H1 (cell line): ENCODE measurements around the gene LYPD6B. TPM values are rescaled to one million over a fixed set of nuclear protein-coding genes. Genes with fewer than 3 reads are reported as not detected.

Source experiments
- CTCF ChIA-PET: fragments of 300-600 bp; sonication (Branson Sonifier 250); formaldehyde crosslinking; loops from one replicate; lab custom pipeline; 2021; ENCODE audit not compliant: partially characterized antibody; lab: Charles Lee
- POLR2A ChIA-PET: fragments of 300-600 bp; sonication (Branson Sonifier 250); formaldehyde crosslinking; loops from one replicate; lab custom pipeline; 2021; ENCODE audit warnings: inconsistent platforms; ENCODE audit not compliant: partially characterized antibody; lab: Charles Lee
- DNase-seq, 2 experiments: peaks; one replicate each; pipeline versions ENCODE4 v3.0.0 to v3.0.0-alpha.2; 2010 to 2022; ENCODE audit warnings: low spot score in 2 of 2, low read depth in 1 of 2, mixed read lengths in 1 of 2
- FAIRE-seq: peaks from 2 replicates; lab custom pipeline; 2011; peaks lifted over from hg19 to GRCh38; lab: Jason Lieb, UNC
- H2AFZ ChIP-seq: 2 replicates; pipeline ENCODE4 v1.8.1; 2012; ENCODE audit warnings: low read length, inconsistent platforms
- H2AK5ac ChIP-seq: 2 replicates; pipeline ENCODE4 v1.6.1; 2013; ENCODE audit warnings: low read depth, low read length
- H2BK120ac ChIP-seq: replicated peaks from 2 replicates; pipeline ENCODE3; 2013; ENCODE audit warnings: low read depth, low read length, inconsistent platforms
- H2BK12ac ChIP-seq: 2 replicates; pipeline ENCODE4 v1.6.1; 2013; ENCODE audit warnings: low read depth, low read length
- H2BK15ac ChIP-seq: 2 replicates; pipeline ENCODE4 v1.6.1; 2013; ENCODE audit warnings: low read length
- H2BK20ac ChIP-seq: 2 replicates; pipeline ENCODE4 v1.6.1; 2013; ENCODE audit warnings: low read length
- H2BK5ac ChIP-seq: 2 replicates; pipeline ENCODE4 v1.6.1; 2013; ENCODE audit warnings: low read depth, low read length
- H3K14ac ChIP-seq: 2 replicates; pipeline ENCODE4 v1.6.1; 2013; ENCODE audit warnings: inconsistent platforms; ENCODE audit not compliant: insufficient read length
- H3K18ac ChIP-seq: 2 replicates; pipeline ENCODE4 v1.6.1; 2013; ENCODE audit warnings: low read length; ENCODE audit errors: extremely low read depth
- H3K23ac ChIP-seq: 2 replicates; pipeline ENCODE4 v1.6.1; 2013; ENCODE audit warnings: inconsistent platforms; ENCODE audit not compliant: insufficient read length
- H3K23me2 ChIP-seq: 2 replicates; pipeline ENCODE4 v1.6.1; 2013; ENCODE audit warnings: low read depth, low read length
- H3K27ac ChIP-seq: 2 replicates; pipeline ENCODE4 v1.6.1; 2011; ENCODE audit warnings: low read depth, low read length, inconsistent platforms
- H3K27me3 ChIP-seq, 4 experiments: replicated peaks in 1 of 4; 1 replicate in 1 of 4; 2 replicates in 3 of 4; pipeline versions ENCODE4 v1.6.1 to v1.8.1; 2011 to 2013; ENCODE audit warnings: low read length in 3 of 4, mild to moderate bottlenecking in 3 of 4, inconsistent platforms in 2 of 4, mixed read lengths in 2 of 4, moderate library complexity in 1 of 4; ENCODE audit not compliant: control insufficient read depth in 3 of 4, insufficient read depth in 3 of 4; ENCODE audit errors: extremely low read depth in 1 of 4
- H3K36me3 ChIP-seq, 4 experiments: 2 replicates each; pipeline versions ENCODE4 v1.6.1 to v1.8.1; 2011 to 2013; ENCODE audit warnings: mild to moderate bottlenecking in 4 of 4, low read length in 3 of 4, moderate library complexity in 2 of 4, control low read depth in 1 of 4, inconsistent platforms in 1 of 4; ENCODE audit not compliant: insufficient read depth in 4 of 4, control insufficient read depth in 2 of 4
- H3K4ac ChIP-seq: replicated peaks from 2 replicates; pipeline ENCODE3; 2013; ENCODE audit warnings: low read length, low read depth, mixed read lengths, inconsistent platforms; ENCODE audit not compliant: insufficient read length
- H3K4me1 ChIP-seq, 4 experiments: replicated peaks in 1 of 4; 1 replicate in 1 of 4; 2 replicates in 3 of 4; pipeline versions ENCODE4 v1.6.1 to v1.8.1; 2011 to 2013; ENCODE audit warnings: low read length in 3 of 4, inconsistent platforms in 2 of 4, mixed read lengths in 1 of 4; ENCODE audit not compliant: insufficient read depth in 4 of 4, control insufficient read depth in 3 of 4
- H3K4me2 ChIP-seq, 2 experiments: 2 replicates each; pipeline versions ENCODE4 v1.6.1 to v1.8.1; 2011 to 2013; ENCODE audit warnings: low read depth in 2 of 2, low read length in 2 of 2, control low read depth in 1 of 2, inconsistent platforms in 1 of 2, mild to moderate bottlenecking in 1 of 2; ENCODE audit not compliant: insufficient read depth in 1 of 2
- H3K4me3 ChIP-seq, 4 experiments: fragments of 200-600, 300-600 bp in 1 of 4; sonication (generic), shearing (Covaris generic), sonication (Bioruptor Twin) in 1 of 4; 2 replicates each; pipeline versions ENCODE4 v1.5.1 to v1.8.1; 2011 to 2016; ENCODE audit warnings: low read length in 4 of 4, low read depth in 3 of 4, control low read depth in 2 of 4, inconsistent platforms in 2 of 4, mild to moderate bottlenecking in 2 of 4, mixed read lengths in 1 of 4, moderate library complexity in 1 of 4; ENCODE audit not compliant: insufficient read depth in 2 of 4; ENCODE audit errors: extremely low read depth in 1 of 4
- H3K56ac ChIP-seq: replicated peaks from 2 replicates; pipeline ENCODE3; 2013; ENCODE audit warnings: low read depth, mild to moderate bottlenecking, mixed read lengths, low read length, inconsistent platforms; ENCODE audit not compliant: insufficient read length
- H3K79me1 ChIP-seq: 2 replicates; pipeline ENCODE4 v1.6.1; 2013; ENCODE audit warnings: low read depth, low read length, control low read depth
- H3K79me2 ChIP-seq, 2 experiments: 2 replicates each; pipeline versions ENCODE4 v1.6.1 to v1.8.1; 2012 to 2013; ENCODE audit warnings: low read length in 2 of 2, mild to moderate bottlenecking in 2 of 2, inconsistent platforms in 1 of 2; ENCODE audit not compliant: insufficient read depth in 2 of 2, control insufficient read depth in 1 of 2
- H3K9ac ChIP-seq, 4 experiments: replicated peaks in 1 of 4; 1 replicate in 1 of 4; 2 replicates in 3 of 4; pipeline versions ENCODE4 v1.6.1 to v1.8.1; 2011 to 2013; ENCODE audit warnings: low read depth in 3 of 4, low read length in 3 of 4, control low read depth in 2 of 4, mild to moderate bottlenecking in 2 of 4, moderate library complexity in 2 of 4, inconsistent platforms in 1 of 4; ENCODE audit errors: extremely low read depth in 1 of 4
- H3K9me3 ChIP-seq, 2 experiments: 2 replicates each; pipeline versions ENCODE4 v1.6.1 to v1.8.1; 2012 to 2013; ENCODE audit warnings: mild to moderate bottlenecking in 2 of 2, moderate library complexity in 2 of 2, control low read depth in 1 of 2, inconsistent platforms in 1 of 2, low read depth in 1 of 2, low read length in 1 of 2, mixed read lengths in 1 of 2; ENCODE audit not compliant: insufficient read depth in 2 of 2
- H4K20me1 ChIP-seq, 2 experiments: replicated peaks in 1 of 2; 2 replicates each; pipeline versions ENCODE3 to v1.8.1; 2011 to 2013; ENCODE audit warnings: inconsistent platforms in 2 of 2, low read length in 2 of 2, mild to moderate bottlenecking in 1 of 2; ENCODE audit not compliant: insufficient read depth in 2 of 2, control insufficient read depth in 1 of 2
- H4K5ac ChIP-seq: 2 replicates; pipeline ENCODE4 v1.6.1; 2013; ENCODE audit warnings: low read length, low read depth, mixed read lengths, inconsistent platforms; ENCODE audit not compliant: insufficient read length
- H4K8ac ChIP-seq: 2 replicates; pipeline ENCODE4 v1.8.0; 2013; ENCODE audit warnings: mild to moderate bottlenecking, moderate library complexity, low read length, inconsistent platforms; ENCODE audit not compliant: insufficient read depth; ENCODE audit errors: extremely low read depth
- H4K91ac ChIP-seq: replicated peaks from 2 replicates; pipeline ENCODE3; 2013; ENCODE audit warnings: low read length, mixed read lengths, inconsistent platforms; ENCODE audit not compliant: insufficient read length
- HDAC2 ChIP-seq, 2 experiments: fragments of 300-600 bp in 1 of 2; sonication (generic) in 1 of 2; IDR thresholded peaks; 2 replicates each; pipeline ENCODE4 v1.6.1; 2011 to 2012; ENCODE audit warnings: low read depth in 2 of 2, low read length in 2 of 2, mild to moderate bottlenecking in 2 of 2, moderate library complexity in 2 of 2, borderline replicate concordance in 1 of 2, inconsistent platforms in 1 of 2
- whole genome bisulfite sequencing, 2 experiments: shearing (Covaris generic) in 1 of 2; methylation state at CpG; one replicate each; pipeline versions ENCODE4 v1.1.6 to v1.1.7; 2013 to 2015; ENCODE audit warnings: low lambda C conversion rate in 2 of 2, mixed read lengths in 2 of 2, inconsistent platforms in 1 of 2, low coverage in 1 of 2, missing lambda C conversion rate in 1 of 2; ENCODE audit not compliant: insufficient replicate concordance in 2 of 2, insufficient coverage in 1 of 2, insufficient read length in 1 of 2; ENCODE audit errors: extremely low coverage in 1 of 2, missing lambda C conversion rate in 1 of 2; 5-methylcytosine and 5-hydroxymethylcytosine counted together
- polyA plus RNA-seq, 7 experiments: library from polyadenylated mRNA; depleted of rRNA in 3 of 7; stranded (reverse) in 5 of 7; unstranded in 2 of 7; fragments of >200 nt in 5 of 7; fragments of 200-250 nt in 2 of 7; gene quantifications; 1 replicate in 5 of 7; 2 replicates in 1 of 7; 4 replicates in 1 of 7; pipeline versions ENCODE4 v1.2.1 to v1.2.3, GENCODE V29; 2011 to 2013; ENCODE audit warnings: missing spikeins in 2 of 7, mixed read lengths in 2 of 7
- total RNA-seq: library from RNA; stranded (reverse); fragmentation: NEBNext Ultra II Directional; extraction: Animal tissue kit (Norgen Biotek cat#: 25700); gene quantifications from 2 replicates; pipeline ENCODE4 v1.2.1, GENCODE V29; 2021

The LYPD6B gene
- total and polyA plus RNA-seq, 2 of the 8 experiments (the other 6 are each of a cell fraction or from before 2014, with no cell fraction given) = 2.2 to 3.5 TPM

DNA sequence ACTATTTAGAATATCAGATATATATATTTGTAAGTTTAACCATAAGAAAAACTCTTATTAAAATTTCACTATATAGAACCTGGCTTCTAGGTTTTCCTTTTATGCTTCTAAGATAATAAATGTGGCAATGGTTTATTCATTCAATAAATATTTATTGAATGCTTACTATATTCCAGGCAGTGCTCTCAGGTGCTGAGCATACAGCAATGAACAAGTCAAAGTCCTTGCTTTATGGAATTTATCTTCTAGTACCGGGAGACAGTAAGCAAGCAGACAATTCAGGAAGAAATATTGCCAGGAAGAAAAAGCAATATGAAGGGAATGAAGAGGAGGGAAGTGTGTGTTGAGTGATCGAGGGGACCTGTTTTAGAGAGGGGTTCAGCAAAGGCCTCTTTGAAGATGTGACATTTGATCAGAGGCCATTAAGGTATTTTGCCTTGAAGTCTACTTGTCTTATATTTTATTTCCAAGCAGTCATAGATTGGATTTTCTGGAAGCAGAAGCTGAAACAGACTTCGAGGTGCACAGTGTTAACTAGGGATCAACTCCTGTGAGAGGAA is 197.4 kb downstream of the LYPD6B start:
- no peak overlapping the region for H4K8ac ChIP-seq
- H2BK20ac ChIP-seq = no peak overlapping the region
- CTCF ChIA-PET = no interaction called here
- H2BK12ac ChIP-seq = no peak overlapping the region
- no peak overlapping the region for H3K56ac ChIP-seq
- 60 to 100% methylated on average over 1 to 3 of the region's 3 CpGs for WGBS, 2 experiments
- no peak overlapping the region for H2AK5ac ChIP-seq
- POLR2A ChIA-PET = no interaction called here
- no peaks in the 10 kb centered on the region for H3K9me3 ChIP-seq
- no peaks in the 10 kb centered on the region for H3K79me2 ChIP-seq
- H3K14ac ChIP-seq = no peak overlapping the region
- no peaks in the 10 kb centered on the region for H4K20me1 ChIP-seq
- H2BK120ac ChIP-seq = no peak overlapping the region
- no peak overlapping the region for H4K5ac ChIP-seq
- H2BK15ac ChIP-seq = no peak overlapping the region
- H3K23ac ChIP-seq = no peak overlapping the region
- no peak overlapping the region for H4K91ac ChIP-seq
- H3K36me3 ChIP-seq = no peaks in the 10 kb centered on the region
- no peak overlapping the region for H2BK5ac ChIP-seq
- no peak for FAIRE-seq
- H3K27me3 ChIP-seq = no peaks in the 10 kb centered on the region
- H3K4ac ChIP-seq = no peak overlapping the region
- no peak overlapping the region for H3K18ac ChIP-seq
- no peaks in the 10 kb centered on the region for H3K4me1 ChIP-seq
- H3K9ac ChIP-seq = no peak overlapping the region
- H2AFZ ChIP-seq = 0 out of 2 replicates have a peak overlapping the region, but pooled peaks have one; percentile 51
- no peak overlapping the region for H3K27ac ChIP-seq
- TF ChIP-seq HDAC2 (IDR thresholded peaks at IDR 0.05; ENCODE audit: borderline replicate concordance in 1 of 2, low read depth in 2 of 2, low read length in 2 of 2) = no peak
- no peaks in the 10 kb centered on the region for H3K79me1 ChIP-seq
- H3K4me3 ChIP-seq = no peak overlapping the region
- H3K23me2 ChIP-seq = no peaks in the 10 kb centered on the region
- no peak for DNase-seq
- no peak overlapping the region for H3K4me2 ChIP-seq
